Right lobe of liver (tissue), 6 donors: Measurements from ENCODE around the gene LEP. TPM values are rescaled to one million over a fixed set of nuclear protein-coding genes. Genes with fewer than 3 reads are reported as not detected.

Experiments
- ATAC-seq, 4 donors: fragments of 200-7000 bp; cut with Tn5 transposase; one replicate each; pipeline ENCODE4 v1.9.1; 2020; ENCODE audit warnings: mild to moderate bottlenecking in 4 of 4, moderate library complexity in 4 of 4
- DNase-seq, 3 donors: peaks; one replicate each; pipeline ENCODE4 v3.0.0-alpha.2; 2020
- H3K27ac ChIP-seq, 3 donors: fragments of 200-600 bp; one replicate each; pipeline ENCODE4 v1.8.0; 2022
- H3K27me3 ChIP-seq, 2 donors: fragments of 200-600 bp; one replicate each; pipeline ENCODE4 v1.8.0; 2022
- H3K36me3 ChIP-seq, 4 donors: fragments of 200-600 bp; sonication (generic) in 1 of 4; one replicate each; pipeline versions ENCODE4 v1.5.1 to v1.8.0; 2017 to 2022; ENCODE audit warnings: control low read depth in 1 of 4
- H3K4me1 ChIP-seq, 4 donors: fragments of 200-600 bp; sonication (generic) in 1 of 4; one replicate each; pipeline versions ENCODE4 v1.5.1 to v1.8.0; 2017 to 2022; ENCODE audit warnings: control low read depth in 1 of 4
- H3K4me3 ChIP-seq, 3 donors: fragments of 200-600 bp; one replicate each; pipeline ENCODE4 v1.8.0; 2022
- H3K9me3 ChIP-seq, 4 donors: fragments of 200-600 bp; sonication (generic) in 1 of 4; one replicate each; pipeline versions ENCODE4 v1.5.1 to v1.8.0; 2017 to 2022; ENCODE audit warnings: control low read depth in 1 of 4
- CTCF ChIP-seq, 4 donors: fragments of 200-600 bp in 3 of 4; fragments of 450-650 bp in 1 of 4; IDR thresholded peaks; one replicate each; pipeline versions ENCODE4 v1.5.1 to v1.8.0; 2016 to 2022; ENCODE audit warnings: antibody characterized with exemption in 4 of 4, mild to moderate bottlenecking in 2 of 4
- POLR2A ChIP-seq: fragments of 450-650 bp; IDR thresholded peaks from one replicate; pipeline ENCODE4 v1.6.1; 2017; ENCODE audit warnings: antibody characterized with exemption, mild to moderate bottlenecking
- WGBS: methylation state at CpG from one replicate; pipeline ENCODE4 v1.1.6; 2018; ENCODE audit warnings: low coverage, low lambda C conversion rate; ENCODE audit not compliant: insufficient coverage; ENCODE audit errors: missing lambda C conversion rate; 5-methylcytosine and 5-hydroxymethylcytosine counted together
- intact Hi-C, 2 donors: fragments of 100-400 bp; cut with DNase I; formaldehyde crosslinking; loops; one replicate each; pipeline versions ENCODE4 v1.11.2 to v1.14.1; 2022
- total RNA-seq, 6 experiments: library from RNA; depleted of rRNA in 2 of 6; stranded (reverse); fragments of >200 nt in 2 of 6; fragmentation: NEBNext Ultra II Directional in 3 of 6; extraction: Animal tissue kit (Norgen Biotek cat#: 25700) in 3 of 6; gene quantifications; one replicate each; pipeline versions ENCODE4 v1.1.0 to v1.2.4, GENCODE V29; 2016 to 2023
- donor health status: DM: no; HTN: yes; CAD: no.
- donor health status: DM: no; HTN: no; CAD: no.
- donor health status: DM: no; HTN: no; CAD: no.
- donor health status: DM: no; HTN: yes; CAD: no.
- donor health status: DM: no; HTN: yes; CAD: no.

LEP gene
- total RNA-seq, 6 experiments from 2014 or later = not detected

DNA sequence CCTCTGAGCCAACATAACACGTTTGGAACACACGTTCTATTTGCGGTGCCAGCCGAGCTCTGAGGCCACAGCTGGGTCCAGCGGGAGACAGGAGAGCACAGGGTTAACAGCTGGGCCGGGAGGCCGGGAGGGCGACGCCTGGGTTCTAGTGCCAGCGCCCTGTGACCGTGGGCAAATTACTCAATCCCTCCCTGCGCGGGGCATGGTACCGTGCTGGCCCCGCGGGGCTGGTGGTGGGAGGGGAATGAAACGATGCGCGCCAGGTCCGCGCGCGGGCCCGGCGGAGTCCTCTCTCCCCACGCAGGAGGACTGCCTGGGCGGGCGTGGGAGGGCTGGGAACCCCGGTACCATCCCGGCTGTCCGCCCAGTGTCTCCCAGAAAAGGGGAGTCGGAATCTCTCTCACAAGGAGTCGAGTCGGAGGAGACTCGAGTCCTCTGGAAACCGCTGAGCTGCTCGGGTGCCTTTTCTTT lies 30.4 kb downstream of the LEP start:
- TF ChIP-seq POLR2A (no peak), CTCF (IDR thresholded peaks at IDR 0.05) (no peak)
- peaks cover 0 to 28% (median 0%) of the 10 kb centered on the region in 4 donors for H3K4me1 ChIP-seq
- DNase-seq = peak in 1 of 3 donors; percentile 62
- peak overlapping the region in 1 of 3 donors; percentile 26 for H3K4me3 ChIP-seq
- no peak overlapping the region for H3K27ac ChIP-seq
- intact Hi-C loops = no loop called here
- peak; percentile 15 to 59 (median 33) for ATAC-seq
- H3K36me3 ChIP-seq = no peaks in the 10 kb centered on the region
- H3K27me3 ChIP-seq = peaks cover 0 to 6% of the 10 kb centered on the region in 2 donors
- WGBS = 0% methylated on average over 7 of the region's 37 CpGs
- H3K9me3 ChIP-seq = no peaks in the 10 kb centered on the region

- no peaks in the 10 kb centered on the region for H3K9me3 ChIP-seq
- WGBS = 12% methylated on average over 20 of the region's 30 CpGs
- DNase-seq = peak in 1 of 3 donors; percentile 40
- TF ChIP-seq POLR2A (no peak), CTCF (IDR thresholded peaks at IDR 0.05) (no peak)
- H3K36me3 ChIP-seq = no peaks in the 10 kb centered on the region
- no peak for ATAC-seq
- H3K27me3 ChIP-seq = peaks cover 0 to 6% of the 10 kb centered on the region in 2 donors
- peaks cover 0 to 28% (median 0%) of the 10 kb centered on the region in 4 donors for H3K4me1 ChIP-seq
- H3K4me3 ChIP-seq = peak overlapping the region in 1 of 3 donors; percentile 26
- no peak overlapping the region for H3K27ac ChIP-seq
- intact Hi-C loops = no loop called here
Measured at GRCh38 chr7:128271942-128272481, 30.9 kb downstream of the LEP start.

GRCh38 chr7:128274246-128274883 lies 33.3 kb downstream of the LEP start:
- intact Hi-C loops = no loop called here
- DNase-seq (no peak), ATAC-seq (peak in 2 of 4 donors; percentile 36 to 76)
- Histone ChIP-seq H3K9me3 (no peaks in the 10 kb centered on the region), H3K4me3 (no peak overlapping the region), H3K4me1 (peaks cover 0 to 28% (median 0%) of the 10 kb centered on the region in 4 donors), H3K36me3 (no peaks in the 10 kb centered on the region), H3K27me3 (peaks cover 0 to 6% of the 10 kb centered on the region in 2 donors), H3K27ac (no peak overlapping the region)
- 52% methylated on average over 4 of the region's 4 CpGs for WGBS
- TF ChIP-seq CTCF (IDR thresholded peaks at IDR 0.05) = no peak
- TF ChIP-seq POLR2A = no peak

DNA sequence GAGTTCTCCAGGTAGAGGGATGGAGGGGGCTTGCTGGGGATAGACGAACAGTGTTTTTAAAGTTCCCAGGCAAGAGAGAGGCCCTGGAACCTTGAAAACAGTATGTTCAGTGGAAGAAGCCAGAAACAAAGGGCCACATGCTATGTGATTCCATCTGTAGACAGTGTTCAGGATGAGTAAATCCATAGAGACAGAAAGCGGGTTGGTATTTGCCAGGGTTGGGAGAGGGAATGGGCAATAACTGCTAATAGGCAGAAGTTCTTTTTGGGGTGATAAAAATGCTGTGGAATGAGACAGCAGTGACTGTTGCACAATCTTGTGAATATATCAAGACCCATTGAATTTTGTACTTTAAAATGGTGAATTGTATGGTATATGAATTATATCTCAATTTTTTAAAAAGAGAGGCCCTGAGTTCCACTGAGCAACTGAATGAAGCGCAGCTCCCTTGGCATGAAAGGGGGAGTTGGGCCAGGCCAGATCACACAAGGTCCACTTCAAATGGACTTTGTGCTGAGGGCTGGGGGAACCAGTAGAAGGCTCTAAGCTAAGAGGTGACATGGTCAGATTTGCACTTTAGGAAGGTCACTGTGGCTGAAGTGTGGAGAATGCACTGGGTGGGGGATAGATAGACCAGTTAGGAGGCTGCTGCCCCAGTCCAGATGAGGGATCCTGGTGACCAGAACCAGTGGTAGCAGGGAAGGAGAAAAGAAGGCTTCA lies 34.0 kb downstream of the LEP start:
- TF ChIP-seq CTCF (IDR thresholded peaks at IDR 0.05) = no peak
- TF ChIP-seq POLR2A = no peak
- no peak overlapping the region for H3K4me3 ChIP-seq
- no peaks in the 10 kb centered on the region for H3K36me3 ChIP-seq
- ATAC-seq (peak in 3 of 4 donors; percentile 58 to 79 (median 71)), DNase-seq (no peak)
- H3K27ac ChIP-seq = no peak overlapping the region
- H3K9me3 ChIP-seq = no peaks in the 10 kb centered on the region
- intact Hi-C loops = no loop called here
- WGBS = 49% methylated on average over 3 of the region's 3 CpGs
- peaks cover 0 to 6% of the 10 kb centered on the region in 2 donors for H3K27me3 ChIP-seq
- peaks cover 0 to 28% (median 0%) of the 10 kb centered on the region in 4 donors for H3K4me1 ChIP-seq
